HG03280 (cell line): ENCODE data around the gene TTBK1.

ENCODE experiments used
- ATAC-seq: cut with Tn5 transposase; IDR thresholded peaks from one replicate; pipeline ENCODE4 v1.9.1; 2021; ENCODE audit warnings: mild to moderate bottlenecking, moderate library complexity; ENCODE audit not compliant: unreplicated experiment

TTBK1 gene

DNA sequence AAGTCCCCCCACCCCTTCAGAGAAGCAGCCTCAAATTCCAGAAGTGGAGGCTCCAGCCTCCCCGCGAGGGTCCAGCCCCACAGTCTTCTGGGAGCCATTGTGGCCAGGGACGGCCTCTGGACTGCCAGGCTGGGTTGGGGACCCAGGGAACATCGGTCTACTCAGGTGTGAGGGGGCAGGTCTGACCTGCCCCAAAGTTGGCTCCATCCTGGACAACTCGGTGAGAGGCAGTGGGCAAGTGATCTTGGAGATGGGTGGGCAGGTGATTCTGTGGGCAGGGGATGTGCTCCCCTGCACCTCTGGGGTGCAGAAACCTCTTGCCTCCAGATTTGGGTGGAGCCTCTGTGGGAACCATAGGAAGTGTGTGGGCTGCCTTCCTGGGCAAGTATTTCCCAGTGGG lies 42.6 kb downstream of the TTBK1 start:
- ATAC-seq = no peak

DNA sequence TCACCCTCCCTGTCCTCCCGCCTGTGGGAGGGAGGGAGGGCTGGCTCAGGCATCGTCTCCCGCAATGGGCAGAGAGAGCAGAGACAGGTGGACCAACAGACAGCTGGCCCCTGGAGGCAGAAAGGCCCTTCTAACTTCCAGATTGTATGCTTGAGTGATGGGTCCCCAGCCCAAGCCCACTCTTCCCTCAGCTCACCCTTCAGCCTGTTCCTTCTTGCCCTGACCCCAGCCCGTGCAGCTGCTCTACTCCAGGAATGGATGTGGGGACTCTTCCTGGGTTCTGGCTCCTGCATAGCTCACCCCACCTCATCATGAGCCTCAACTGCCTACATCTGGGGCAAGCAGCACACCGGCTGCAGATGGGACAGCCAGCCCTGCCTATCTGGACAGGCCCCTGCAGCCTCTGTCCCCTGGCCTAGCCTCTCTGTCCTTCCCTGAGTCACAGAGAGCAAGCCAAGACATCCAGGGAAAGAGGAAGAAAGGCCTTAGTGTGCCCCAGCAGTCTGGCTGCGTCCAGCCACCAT lies 43.2 kb downstream of the TTBK1 start:
- ATAC-seq = no peak

DNA sequence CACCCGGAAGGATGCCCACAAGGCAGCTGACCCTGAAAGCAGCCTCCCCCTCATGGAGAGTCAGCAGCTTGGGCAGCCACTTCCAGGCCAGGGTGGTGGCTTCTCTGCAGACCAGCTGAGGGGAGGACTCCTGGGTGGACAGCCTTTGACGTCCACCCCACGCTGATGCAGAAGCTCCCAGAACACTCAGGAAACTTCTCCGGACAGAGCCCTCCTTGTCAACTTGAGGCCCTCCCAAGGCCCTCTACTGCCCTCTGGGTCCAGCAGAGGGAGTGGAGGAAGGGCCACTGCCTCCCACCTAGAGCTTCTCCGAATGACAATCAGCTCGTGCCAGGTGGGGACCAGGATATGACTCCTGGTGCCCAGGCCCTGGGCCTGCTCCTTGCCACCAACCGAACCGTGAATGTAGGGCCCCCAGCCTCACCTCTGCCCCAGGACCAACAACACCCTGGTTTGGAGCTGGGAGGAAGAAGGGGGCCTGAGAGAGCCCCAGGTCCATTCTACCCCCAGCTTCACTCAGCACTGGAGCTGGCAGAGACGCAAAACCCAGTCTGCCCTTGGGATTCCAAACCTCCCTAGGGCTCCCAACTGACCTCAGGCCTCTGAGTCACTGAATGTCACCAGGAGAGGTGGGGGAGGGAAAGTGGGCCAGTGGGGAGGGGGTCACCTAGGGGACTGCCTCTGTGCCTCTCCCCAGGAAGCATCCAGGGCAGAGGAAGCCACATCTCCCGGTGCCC lies 43.9 kb downstream of the TTBK1 start:
- no peak for ATAC-seq

DNA sequence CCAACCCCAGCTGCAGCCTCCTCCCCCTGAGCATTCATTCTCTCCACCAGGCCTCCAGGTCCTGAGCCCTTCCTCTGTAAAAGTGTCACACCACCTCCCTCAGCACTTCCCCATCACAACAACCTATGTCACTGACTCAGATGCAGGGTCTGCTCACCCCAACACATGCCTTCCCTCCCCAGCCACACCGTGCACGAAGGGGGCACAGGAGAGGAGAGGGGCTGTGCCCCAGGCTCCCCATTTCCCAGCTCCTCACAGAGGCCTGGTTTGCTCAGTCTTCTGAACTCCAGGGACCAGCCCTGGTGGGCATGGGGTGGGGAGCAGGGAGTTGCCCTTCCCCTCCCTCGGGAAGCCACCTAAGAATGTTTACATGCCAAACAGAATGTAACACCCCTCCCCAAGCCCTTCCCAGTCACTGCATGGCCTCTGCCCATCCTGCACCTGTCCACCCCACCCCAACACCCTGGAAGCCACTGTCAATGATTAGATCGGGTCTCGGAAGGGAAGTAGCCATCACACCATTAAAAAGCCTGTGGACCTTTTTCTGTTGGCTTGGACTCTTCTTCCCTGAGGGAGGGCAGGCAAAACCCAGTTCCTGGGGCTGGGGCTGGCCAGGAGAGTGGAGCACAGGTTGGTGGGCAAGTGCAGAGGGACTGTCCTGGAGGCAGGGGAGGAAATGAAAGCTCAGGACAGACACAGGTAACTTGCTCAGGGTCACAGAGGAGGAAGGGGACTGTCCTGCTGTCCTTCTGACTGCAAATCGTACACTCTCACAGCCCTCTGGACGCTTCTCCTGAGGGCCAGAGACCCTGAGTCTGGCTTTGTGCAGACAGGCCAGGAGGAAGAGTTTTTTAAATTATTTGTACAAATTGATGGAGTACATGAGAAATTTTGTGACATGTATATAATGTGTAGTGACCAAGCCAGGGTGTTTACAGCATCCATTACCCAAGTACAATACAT lies 44.7 kb downstream of the TTBK1 start:
- ATAC-seq = no peak

DNA sequence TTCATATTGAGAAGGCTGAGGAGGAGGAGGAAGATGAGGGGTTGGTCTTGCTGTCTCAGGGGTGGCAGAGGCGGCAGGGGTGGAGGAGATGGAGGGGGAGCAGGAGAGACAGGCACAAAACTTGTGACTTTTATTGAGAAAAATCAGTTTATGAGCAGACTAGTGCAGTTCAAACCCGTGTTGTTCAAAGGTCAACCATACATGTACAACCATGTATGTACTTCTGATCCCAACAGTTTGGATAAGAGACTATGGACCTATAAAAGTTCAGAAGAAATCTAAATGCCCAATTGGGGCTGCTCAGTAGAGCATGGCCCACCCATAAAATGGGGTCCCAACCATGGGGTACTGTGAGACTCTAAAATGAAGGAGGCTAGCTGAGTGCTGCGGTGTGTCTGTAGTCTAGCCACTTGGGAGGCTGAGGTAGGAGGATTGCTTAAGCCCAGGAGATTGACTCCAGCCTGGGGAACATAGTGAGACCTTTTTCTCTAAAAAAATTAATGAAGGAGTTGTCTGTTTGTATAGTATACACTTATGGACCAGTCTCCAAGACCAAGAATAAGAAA lies 47.1 kb downstream of the TTBK1 start:
- ATAC-seq = no peak

DNA sequence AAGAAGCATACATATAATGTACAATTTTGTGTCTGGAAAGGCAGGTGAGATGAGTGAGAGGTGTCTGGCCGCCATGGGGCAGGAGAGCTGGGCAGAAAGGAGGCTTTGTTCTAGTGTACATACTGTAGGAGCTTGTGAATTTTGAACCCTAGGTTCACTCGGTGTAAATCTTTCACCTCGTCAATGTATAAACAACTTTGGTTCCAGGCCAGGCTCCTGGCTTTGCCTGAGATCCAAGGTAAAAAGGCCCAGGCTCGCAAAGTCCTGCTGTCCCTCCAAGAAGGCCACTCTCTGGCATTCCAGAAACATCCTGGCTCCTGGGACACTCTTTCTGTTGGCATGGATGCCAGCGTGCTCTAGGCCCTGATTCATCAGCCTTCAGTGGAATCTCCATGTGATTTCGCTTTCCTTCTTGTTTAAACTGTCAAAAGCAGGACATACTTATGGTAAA lies 47.6 kb downstream of the TTBK1 start:
- ATAC-seq = no peak

DNA sequence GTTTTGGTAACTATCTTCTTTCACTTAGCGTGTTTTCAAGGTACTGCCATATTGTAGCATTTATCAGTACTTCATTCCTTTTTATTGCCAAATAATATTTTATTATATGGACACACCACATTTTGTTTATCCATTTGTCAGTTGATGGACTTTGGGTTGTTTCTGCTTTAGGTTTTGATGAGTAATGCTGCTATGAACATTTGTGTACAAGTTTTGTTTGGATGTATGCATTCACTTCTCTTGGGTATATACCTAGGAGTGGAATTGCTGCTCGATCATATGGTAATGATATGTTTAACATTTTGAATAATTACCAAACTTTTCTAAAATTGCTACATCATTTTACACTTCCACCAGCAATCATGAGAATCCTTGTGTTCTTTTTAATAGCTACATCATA lies 48.4 kb downstream of the TTBK1 start:
- ATAC-seq = no peak

DNA sequence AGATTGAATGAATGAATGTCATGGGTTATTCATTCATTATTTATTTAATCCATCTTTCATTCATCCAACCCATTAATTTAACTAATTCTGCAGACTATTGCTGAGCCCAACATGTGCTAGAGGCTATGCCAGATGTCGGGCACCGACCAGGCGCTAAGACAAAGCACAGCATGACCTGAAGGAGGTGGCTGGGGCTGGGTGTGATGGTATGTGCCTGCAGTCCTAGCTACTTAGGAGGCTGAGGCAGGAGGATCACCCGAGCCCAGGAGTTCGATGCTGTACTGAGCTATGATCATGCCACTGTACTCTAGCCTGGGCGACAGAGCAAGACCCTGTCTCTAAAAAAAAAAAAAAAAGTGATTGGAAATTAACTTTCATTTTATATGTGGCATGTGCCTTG lies 49.1 kb downstream of the TTBK1 start:
- ATAC-seq = no peak

DNA sequence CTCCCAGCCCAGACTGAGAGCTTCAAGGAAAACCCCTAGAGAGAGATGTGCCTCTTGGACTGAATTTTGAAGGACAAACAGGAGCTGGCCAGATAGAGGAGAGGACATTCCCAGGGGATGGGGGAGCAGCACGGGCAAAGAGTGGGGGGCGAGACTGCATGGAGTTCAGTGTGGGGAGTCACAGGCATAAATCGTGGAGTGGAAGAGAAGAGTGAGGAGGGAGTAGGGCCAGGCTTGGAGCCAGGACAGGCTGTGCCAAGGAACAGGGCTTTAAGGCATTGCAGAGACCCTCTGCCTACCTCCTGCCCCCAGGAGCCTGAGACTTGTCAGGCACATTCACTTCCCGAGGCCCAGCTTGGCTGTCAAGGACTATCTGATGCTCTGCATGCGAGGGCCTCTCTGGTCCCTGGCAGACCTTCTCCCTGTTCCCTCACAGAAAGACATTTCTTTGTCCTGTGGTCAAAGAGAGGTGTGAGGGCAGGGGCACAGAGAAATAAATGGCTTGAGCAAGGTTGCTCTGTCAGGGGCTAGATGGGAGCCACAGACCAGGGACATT lies 49.6 kb downstream of the TTBK1 start:
- ATAC-seq = no peak

DNA sequence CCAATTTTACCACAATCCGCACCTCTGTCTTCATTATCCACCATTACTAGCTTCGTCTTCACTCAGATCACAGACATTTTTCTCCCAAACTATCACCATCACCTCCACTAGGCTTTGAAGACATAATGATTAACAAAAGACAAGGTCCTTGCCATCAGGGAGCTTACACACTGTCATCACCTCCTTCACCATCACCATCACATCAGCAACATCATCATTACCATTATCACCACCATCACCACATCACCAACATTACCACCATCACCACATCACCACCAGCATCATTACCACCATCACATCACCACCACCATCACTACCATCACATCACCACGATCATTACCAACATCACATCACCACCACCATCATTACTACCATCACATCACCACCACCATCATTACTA lies 50.4 kb downstream of the TTBK1 start:
- no peak for ATAC-seq

DNA sequence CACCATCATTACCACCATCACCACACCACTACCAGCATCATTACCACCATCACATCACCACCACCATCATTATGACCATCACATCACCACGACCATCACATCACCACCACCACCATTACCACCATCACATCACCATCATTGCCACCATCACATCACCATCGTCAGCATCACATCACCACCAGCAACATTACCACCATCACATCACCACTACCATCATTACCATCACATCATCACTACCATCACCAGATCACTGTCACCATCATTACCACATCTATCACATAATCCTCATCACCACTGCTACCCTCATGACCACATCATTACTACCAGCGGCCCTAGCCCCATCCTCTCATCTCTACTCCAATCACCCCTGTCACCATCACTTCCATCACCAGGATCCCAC lies 51.3 kb downstream of the TTBK1 start:
- no peak for ATAC-seq

DNA sequence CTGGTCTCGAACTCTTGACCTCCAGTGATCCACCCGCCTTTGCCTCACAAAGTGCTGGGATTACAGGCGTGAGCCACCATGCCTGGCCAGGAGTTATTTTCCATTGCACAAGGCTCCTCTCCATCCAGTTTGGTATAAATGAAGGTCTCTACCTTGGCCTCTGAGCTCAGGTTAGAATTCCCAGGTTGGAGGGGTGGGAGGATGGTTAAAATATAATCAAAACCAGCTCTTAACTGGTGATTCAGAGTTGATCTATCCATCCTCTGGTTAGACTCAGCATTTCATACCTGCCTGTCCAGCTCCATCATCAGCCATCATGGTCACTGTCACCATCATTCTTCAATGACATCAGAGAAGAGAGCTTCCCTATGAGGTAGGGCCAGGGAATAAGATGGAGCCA lies 52.2 kb downstream of the TTBK1 start:
- no peak for ATAC-seq

DNA sequence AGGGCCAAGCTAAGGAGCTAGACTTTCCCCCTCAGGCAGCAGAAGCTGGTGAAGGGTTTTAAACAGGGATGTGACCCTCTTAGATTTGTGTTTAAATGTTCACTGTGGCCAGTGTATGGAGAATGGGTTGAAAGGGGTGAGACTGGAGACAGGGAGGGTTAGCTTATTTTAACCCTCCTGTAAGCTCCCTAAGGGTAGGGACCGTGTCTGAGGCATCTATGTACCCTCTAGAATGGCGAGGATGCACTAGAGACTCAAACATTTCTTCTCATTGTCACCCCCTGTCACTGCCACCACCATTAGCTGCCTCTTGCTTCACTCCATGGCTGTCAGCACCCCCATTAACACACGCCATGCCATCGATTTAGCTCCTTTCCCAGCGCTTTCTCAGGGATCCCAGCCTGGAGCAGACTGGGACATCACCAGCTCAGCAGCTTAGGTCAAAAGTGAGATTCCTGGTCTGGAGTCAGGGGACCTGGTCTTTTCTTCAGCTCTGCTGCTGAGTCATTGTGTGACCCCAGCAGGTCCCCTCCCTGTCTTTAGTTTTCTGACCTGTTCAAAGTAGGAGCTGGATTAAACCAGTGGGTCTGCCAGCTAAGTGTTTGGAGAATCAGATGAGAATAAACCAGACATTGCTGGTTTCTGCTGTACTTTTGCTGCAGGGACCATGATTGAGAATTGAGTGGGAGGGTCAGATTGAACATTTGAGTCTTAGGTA lies 53.7 kb downstream of the TTBK1 start:
- ATAC-seq = no peak

DNA sequence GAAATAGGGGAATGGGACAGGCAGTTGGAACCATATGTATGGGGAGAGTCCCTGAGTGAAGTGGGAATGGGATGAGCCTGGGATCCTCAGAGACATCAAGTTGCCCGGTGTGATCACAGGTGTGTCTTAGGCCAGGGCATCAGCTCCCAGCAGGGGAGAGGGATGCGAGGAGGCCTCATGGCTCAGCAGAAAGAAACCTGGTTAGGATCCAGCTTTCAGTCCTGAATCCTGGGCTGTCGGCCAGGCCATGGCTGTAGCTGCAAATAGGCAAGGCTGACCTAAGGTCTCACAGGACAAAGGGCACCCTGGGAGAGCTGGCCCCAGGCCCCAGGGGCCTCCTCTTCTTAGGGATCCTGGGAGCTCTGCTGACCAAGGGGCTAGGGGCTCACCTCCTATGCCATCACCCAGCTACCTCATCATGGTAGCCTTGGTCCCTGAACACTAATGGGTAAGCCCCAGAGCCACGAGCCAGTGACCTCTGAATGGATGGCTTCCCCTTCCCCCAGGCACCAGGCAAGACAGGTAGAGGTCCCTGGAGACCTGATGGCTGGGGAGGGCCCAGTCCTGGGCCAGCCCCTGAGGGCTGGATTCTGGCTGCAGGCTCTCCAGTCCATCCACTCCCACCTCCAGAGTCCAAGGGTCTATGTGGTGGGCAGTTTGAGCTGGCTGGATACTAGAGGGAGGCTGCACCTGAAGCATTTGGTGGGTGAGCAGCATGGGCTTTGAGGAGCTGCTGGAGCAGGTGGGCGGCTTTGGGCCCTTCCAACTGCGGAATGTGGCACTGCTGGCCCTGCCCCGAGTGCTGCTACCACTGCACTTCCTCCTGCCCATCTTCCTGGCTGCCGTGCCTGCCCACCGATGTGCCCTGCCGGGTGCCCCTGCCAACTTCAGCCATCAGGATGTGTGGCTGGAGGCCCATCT lies 54.6 kb downstream of the TTBK1 start, which contains the start of gene SLC22A7:
Gene SLC22A7 (plus strand): TSS at position 617 of the 921 bp plus-strand sequence. CDS start 99 bp downstream, at position 716.
- ATAC-seq = no peak

DNA sequence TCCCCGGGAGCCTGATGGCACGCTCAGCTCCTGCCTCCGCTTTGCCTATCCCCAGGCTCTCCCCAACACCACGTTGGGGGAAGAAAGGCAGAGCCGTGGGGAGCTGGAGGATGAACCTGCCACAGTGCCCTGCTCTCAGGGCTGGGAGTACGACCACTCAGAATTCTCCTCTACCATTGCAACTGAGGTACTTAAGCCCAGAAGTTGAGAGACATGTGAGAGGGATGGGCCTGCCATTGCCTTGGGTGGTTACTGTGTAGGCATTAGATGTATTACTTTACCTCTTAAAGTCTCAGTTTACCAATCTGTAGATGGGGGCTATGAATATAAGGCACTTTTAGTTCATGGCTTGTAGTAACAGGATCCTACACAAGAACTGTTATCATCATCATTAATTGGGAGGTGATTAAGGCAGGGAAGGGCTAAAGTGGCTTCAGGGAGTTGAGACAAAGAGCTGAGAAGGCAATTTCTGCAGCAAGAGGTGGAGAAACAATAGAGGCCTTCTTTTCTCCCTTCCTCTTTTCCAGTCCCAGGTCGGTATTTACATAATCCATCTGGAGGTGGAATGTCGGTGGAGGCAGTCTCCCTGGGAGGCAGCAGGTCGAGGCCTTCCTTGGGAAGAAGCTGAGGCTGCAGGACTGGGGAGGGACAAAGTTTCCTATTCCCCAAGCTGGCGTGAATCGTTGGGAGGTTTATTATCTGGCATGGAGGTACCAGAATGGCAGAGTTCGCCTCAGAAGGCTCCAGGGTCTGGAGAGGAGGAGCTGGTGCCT lies 55.5 kb downstream of the TTBK1 start:
- no peak for ATAC-seq

DNA sequence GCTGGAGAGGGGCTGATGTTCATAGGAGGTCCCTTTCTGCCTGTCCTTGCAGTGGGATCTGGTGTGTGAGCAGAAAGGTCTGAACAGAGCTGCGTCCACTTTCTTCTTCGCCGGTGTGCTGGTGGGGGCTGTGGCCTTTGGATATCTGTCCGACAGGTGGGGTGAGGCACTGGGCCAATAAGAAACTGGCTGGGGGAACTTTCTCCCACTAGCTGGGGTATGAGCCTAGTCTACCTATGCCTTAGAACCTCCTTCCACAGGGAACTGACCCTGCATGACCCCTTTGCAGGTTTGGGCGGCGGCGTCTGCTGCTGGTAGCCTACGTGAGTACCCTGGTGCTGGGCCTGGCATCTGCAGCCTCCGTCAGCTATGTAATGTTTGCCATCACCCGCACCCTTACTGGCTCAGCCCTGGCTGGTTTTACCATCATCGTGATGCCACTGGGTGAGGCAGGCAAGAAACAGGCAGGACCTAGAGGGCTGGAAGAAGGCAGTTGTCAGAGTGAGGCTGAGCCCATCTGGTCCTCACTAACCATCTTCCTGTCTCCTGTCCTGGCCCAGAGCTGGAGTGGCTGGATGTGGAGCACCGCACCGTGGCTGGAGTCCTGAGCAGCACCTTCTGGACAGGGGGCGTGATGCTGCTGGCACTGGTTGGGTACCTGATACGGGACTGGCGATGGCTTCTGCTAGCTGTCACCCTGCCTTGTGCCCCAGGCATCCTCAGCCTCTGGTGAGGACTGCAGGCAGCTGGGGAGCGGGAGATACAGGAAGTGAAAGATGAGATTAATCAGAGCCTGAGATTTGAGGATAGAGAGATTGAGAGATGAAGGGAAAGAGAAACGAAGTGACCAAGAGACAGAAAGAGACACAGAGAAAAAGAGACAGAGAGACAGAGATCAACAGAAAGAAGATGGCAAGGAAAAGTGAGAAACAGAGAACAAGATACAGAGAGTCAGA lies 56.3 kb downstream of the TTBK1 start:
- ATAC-seq = no peak

DNA sequence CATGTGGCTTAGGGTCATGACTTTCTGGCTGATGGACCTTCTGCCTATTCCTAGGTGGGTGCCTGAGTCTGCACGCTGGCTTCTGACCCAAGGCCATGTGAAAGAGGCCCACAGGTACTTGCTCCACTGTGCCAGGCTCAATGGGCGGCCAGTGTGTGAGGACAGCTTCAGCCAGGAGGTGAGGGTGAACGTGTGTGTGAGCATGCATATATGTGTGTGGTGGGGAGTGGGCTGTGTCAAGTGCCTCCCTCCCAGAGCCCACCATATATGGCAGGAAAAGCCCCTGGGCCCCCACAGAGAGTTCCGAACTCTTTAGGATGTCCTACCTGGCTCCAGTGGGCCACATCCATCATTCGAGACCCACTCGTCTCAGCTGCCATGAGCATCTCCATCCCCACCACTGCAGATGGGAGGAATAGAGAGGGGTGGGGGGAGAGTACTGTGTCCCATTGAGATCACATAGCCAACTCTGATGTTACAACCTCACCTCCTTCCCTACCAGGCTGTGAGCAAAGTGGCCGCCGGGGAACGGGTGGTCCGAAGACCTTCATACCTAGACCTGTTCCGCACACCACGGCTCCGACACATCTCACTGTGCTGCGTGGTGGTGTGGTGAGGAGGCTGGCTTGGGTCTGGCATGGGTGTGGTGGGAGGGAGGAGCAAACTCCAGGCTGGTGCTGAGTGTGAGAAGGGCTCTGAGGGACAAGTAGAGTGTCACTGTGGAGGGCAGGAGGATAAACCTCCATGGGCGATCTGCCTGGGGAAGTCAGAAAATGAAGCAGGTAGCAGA lies 58.0 kb downstream of the TTBK1 start:
- no peak for ATAC-seq
